Esophagus muscularis mucosa (tissue), 4 donors: ENCODE measurements around the gene PEX10. TPM values are rescaled to one million over a fixed set of nuclear protein-coding genes. Genes with fewer than 3 reads are reported as not detected.

Source experiments
- DNase-seq: peaks from one replicate; pipeline ENCODE4 v3.0.0-alpha.2; 2017; ENCODE audit errors: extremely low spot score
- H3K27ac ChIP-seq, 4 donors: fragments of 200-600 bp; sonication (generic); replicated peaks in 1 of 4; 1 replicate in 3 of 4; 2 replicates in 1 of 4; pipeline ENCODE4 v1.5.1; 2016 to 2019; ENCODE audit warnings: mild to moderate bottlenecking in 1 of 4
- H3K27me3 ChIP-seq, 4 donors: fragments of 200-600 bp; sonication (generic); one replicate each; pipeline versions ENCODE4 v1.5.1 to v1.6.0; 2016 to 2019
- H3K36me3 ChIP-seq, 4 donors: fragments of 200-600 bp; sonication (generic); one replicate each; pipeline ENCODE4 v1.5.1; 2016 to 2019
- H3K4me1 ChIP-seq, 4 donors: fragments of 200-600 bp; sonication (generic); one replicate each; pipeline ENCODE4 v1.5.1; 2016 to 2019
- H3K4me3 ChIP-seq, 4 donors: fragments of 200-600 bp; sonication (generic); 1 replicate in 2 of 4; 2 replicates in 2 of 4; pipeline ENCODE4 v1.5.1; 2016 to 2019; ENCODE audit warnings: mild to moderate bottlenecking in 4 of 4, moderate library complexity in 1 of 4
- H3K9me3 ChIP-seq, 4 donors: fragments of 200-600 bp; sonication (generic); 1 replicate in 3 of 4; 2 replicates in 1 of 4; pipeline ENCODE4 v1.5.1; 2016 to 2019
- EP300 ChIP-seq: sonication (generic); formaldehyde crosslinking; IDR thresholded peaks from one replicate; pipeline ENCODE4 v1.6.1; 2017; ENCODE audit warnings: antibody characterized with exemption
- POLR2A ChIP-seq: fragments of 450-650 bp; IDR thresholded peaks from one replicate; pipeline ENCODE4 v1.6.1; 2017; ENCODE audit warnings: antibody characterized with exemption, moderate library complexity, mild to moderate bottlenecking, low read depth
- POLR2AphosphoS5 ChIP-seq, 2 donors: sonication (generic); formaldehyde crosslinking; IDR thresholded peaks; one replicate each; pipeline ENCODE4 v1.6.1; 2017; ENCODE audit warnings: antibody characterized with exemption in 2 of 2
- WGBS: methylation state at CpG from one replicate; pipeline ENCODE4 v1.1.5; 2018; 5-methylcytosine and 5-hydroxymethylcytosine counted together
- intact Hi-C: fragments of 100-400 bp; cut with DNase I; formaldehyde crosslinking; loops from one replicate; pipeline ENCODE4 v1.15.1; 2023
- total RNA-seq, 4 donors: library from RNA; depleted of rRNA; stranded (reverse); fragments of >200 nt; gene quantifications; one replicate each; pipeline versions ENCODE4 v1.1.0 to v1.2.1, GENCODE V29; 2016
- TF ChIP-seq, protein P1 (sequence below), 3 experiments: fragments of 200-600 bp in 2 of 3; fragments of 450-650 bp in 1 of 3; sonication (generic) in 2 of 3; IDR thresholded peaks; one replicate each; pipeline ENCODE4 v1.5.1; 2017 to 2019; ENCODE audit warnings: antibody characterized with exemption in 3 of 3, mild to moderate bottlenecking in 2 of 3, moderate library complexity in 1 of 3

PEX10 gene
- total RNA-seq, 4 donors from 2014 or later = 14.2 to 27.1 (median 20.3) TPM

GRCh38 chr1:2405588-2406295, 6.6 kb downstream of the PEX10 start:
- Histone ChIP-seq H3K27me3 (no peaks in the 10 kb centered on the region), H3K27ac (no peak overlapping the region), H3K4me3 (no peak overlapping the region), H3K36me3 (peaks cover 40 to 95% (median 83%) of the 10 kb centered on the region in 4 donors), H3K9me3 (no peaks in the 10 kb centered on the region), H3K4me1 (peaks cover 0 to 2% (median 0%) of the 10 kb centered on the region in 4 donors)
- TF ChIP-seq EP300 (no peak), POLR2A (no peak), POLR2AphosphoS5 (IDR thresholded peaks at IDR 0.05) (no peak)
- TF ChIP-seq, protein P1, sequence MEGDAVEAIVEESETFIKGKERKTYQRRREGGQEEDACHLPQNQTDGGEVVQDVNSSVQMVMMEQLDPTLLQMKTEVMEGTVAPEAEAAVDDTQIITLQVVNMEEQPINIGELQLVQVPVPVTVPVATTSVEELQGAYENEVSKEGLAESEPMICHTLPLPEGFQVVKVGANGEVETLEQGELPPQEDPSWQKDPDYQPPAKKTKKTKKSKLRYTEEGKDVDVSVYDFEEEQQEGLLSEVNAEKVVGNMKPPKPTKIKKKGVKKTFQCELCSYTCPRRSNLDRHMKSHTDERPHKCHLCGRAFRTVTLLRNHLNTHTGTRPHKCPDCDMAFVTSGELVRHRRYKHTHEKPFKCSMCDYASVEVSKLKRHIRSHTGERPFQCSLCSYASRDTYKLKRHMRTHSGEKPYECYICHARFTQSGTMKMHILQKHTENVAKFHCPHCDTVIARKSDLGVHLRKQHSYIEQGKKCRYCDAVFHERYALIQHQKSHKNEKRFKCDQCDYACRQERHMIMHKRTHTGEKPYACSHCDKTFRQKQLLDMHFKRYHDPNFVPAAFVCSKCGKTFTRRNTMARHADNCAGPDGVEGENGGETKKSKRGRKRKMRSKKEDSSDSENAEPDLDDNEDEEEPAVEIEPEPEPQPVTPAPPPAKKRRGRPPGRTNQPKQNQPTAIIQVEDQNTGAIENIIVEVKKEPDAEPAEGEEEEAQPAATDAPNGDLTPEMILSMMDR (IDR thresholded peaks at IDR 0.05) = no peak
- intact Hi-C loops = no loop called here
- 78% methylated on average over 19 of the region's 28 CpGs for WGBS
- no peak for DNase-seq

- no peak overlapping the region for H3K27ac ChIP-seq
- no peaks in the 10 kb centered on the region for H3K9me3 ChIP-seq
- TF ChIP-seq, protein P1 (IDR thresholded peaks at IDR 0.05) = no peak
- TF ChIP-seq EP300 = no peak
- no peak for TF ChIP-seq POLR2AphosphoS5 (IDR thresholded peaks at IDR 0.05)
- no peak for TF ChIP-seq POLR2A
- WGBS = 73% methylated on average over 15 of the region's 24 CpGs
- no peak for DNase-seq
- H3K4me1 ChIP-seq = no peaks in the 10 kb centered on the region
- no peak overlapping the region for H3K4me3 ChIP-seq
- peaks cover 41 to 100% (median 90%) of the 10 kb centered on the region in 4 donors for H3K36me3 ChIP-seq
- intact Hi-C loops = no loop called here
- no peaks in the 10 kb centered on the region for H3K27me3 ChIP-seq
Observed at GRCh38 chr1:2404890-2405511, 7.4 kb downstream of the PEX10 start.

GRCh38 chr1:2404142-2404889, 8.0 kb downstream of the PEX10 start:
- Histone ChIP-seq H3K4me1 (no peaks in the 10 kb centered on the region), H3K4me3 (no peak overlapping the region), H3K27ac (peak overlapping the region in 1 of 4 donors; percentile 54), H3K9me3 (no peaks in the 10 kb centered on the region), H3K36me3 (peaks cover 47 to 100% (median 93%) of the 10 kb centered on the region in 4 donors), H3K27me3 (no peaks in the 10 kb centered on the region)
- WGBS = 77% methylated on average over 18 of the region's 29 CpGs
- TF ChIP-seq EP300 (no peak), POLR2A (no peak), POLR2AphosphoS5 (IDR thresholded peaks at IDR 0.05) (no peak)
- TF ChIP-seq, protein P1 (IDR thresholded peaks at IDR 0.05) = no peak
- intact Hi-C loops = no loop called here
- DNase-seq = no peak

DNA sequence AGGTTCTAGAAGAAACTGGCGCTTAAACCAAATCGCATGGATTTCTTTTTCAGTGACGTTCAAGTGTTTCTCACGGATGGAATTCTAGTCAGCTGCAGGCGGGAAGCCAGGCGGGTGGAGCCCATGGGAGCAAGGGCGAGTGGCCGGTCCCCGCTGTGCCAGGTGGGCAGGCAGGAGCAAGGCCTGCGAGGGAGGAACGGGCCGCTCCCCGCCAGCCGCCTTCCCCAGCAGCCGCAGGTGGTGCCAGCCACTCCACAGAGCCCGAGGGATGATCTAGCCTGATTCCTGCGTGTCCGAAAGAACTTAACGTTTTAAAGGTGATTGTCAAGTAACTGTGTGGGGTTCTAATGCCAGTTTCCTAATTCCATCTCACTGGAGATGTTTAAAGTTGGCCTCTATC, 9.1 kb downstream of the PEX10 start:
- H3K27me3 ChIP-seq = no peaks in the 10 kb centered on the region
- H3K9me3 ChIP-seq = no peaks in the 10 kb centered on the region
- no peak overlapping the region for H3K4me3 ChIP-seq
- WGBS = 82% methylated on average over 19 of the region's 19 CpGs
- no peak for TF ChIP-seq EP300
- TF ChIP-seq POLR2AphosphoS5 (IDR thresholded peaks at IDR 0.05) = no peak
- TF ChIP-seq, protein P1 (IDR thresholded peaks at IDR 0.05) = no peak
- TF ChIP-seq POLR2A = no peak
- intact Hi-C loops = no loop called here
- no peak for DNase-seq
- no peak overlapping the region for H3K27ac ChIP-seq
- H3K36me3 ChIP-seq = peaks cover 44 to 100% (median 96%) of the 10 kb centered on the region in 4 donors
- no peaks in the 10 kb centered on the region for H3K4me1 ChIP-seq
